Hematopoietic multipotent progenitor cell treated with erythropoietin and hydrocortisone succinate and interleukin-3 and kit ligand, for 17 days (in vitro differentiated cells): ENCODE results near the gene DUSP28.

Experiments
- DNase-seq: peaks from one replicate; pipeline ENCODE4 v3.0.0-alpha.2; 2015; ENCODE audit warnings: low spot score

DUSP28 gene

DNA sequence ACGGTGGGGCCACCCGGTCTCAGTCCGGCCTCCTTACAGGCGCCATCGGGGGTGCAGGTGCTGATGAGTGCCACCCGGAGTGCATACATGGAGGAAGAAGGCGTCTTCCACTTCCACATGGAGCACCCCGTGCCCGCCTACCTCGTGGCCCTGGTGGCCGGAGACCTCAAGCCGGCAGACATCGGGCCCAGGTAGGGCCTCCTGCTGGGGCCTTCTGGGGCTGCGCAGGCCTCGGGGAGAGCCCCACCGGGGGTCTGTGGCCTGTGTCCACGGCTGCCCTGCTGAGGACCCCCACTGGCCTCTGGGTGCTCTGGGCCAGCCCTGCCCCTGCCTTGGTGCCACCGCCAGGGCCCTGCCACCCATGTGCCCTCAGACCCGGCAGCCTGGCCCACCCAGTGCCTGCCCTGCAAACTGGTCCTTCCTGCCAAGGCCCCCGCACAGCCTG lies 12.9 kb downstream of the DUSP28 start:
- DNase-seq, result no peak

DNA sequence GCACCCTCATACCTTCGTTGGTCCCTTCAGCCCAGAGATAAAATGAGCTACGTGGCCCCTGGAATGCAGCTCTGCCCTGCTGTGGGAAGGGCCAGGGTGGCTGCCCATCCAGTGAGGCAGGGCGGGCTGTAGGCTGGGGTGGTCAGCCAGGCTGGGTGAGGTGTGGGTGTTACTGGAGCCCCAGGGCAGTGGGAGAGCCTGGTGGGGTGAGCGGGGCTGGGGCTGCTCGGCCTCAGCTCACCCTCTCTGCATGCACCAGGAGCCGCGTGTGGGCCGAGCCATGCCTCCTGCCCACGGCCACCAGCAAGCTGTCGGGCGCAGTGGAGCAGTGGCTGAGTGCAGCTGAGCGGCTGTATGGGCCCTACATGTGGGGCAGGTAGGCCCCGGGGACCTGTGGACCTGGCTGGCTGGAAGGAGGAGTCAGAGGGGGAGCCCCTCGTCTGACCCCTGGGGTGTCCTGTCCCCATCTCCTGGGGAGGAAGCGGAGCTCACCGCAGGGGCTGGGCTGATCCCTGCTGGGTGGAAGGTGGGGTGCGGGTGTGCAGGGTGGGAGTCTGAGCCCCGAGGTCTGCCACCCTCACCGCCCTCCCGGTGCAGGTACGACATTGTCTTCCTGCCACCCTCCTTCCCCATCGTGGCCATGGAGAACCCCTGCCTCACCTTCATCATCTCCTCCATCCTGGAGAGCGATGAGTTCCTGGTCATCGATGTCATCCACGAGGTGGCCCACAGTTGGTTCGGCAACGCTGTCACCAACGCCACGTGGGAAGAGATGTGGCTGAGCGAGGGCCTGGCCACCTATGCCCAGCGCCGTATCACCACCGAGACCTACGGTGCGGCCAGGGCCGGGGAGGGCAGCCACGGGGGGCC lies 13.6 kb downstream of the DUSP28 start:
- DNase-seq, result no peak

DNA sequence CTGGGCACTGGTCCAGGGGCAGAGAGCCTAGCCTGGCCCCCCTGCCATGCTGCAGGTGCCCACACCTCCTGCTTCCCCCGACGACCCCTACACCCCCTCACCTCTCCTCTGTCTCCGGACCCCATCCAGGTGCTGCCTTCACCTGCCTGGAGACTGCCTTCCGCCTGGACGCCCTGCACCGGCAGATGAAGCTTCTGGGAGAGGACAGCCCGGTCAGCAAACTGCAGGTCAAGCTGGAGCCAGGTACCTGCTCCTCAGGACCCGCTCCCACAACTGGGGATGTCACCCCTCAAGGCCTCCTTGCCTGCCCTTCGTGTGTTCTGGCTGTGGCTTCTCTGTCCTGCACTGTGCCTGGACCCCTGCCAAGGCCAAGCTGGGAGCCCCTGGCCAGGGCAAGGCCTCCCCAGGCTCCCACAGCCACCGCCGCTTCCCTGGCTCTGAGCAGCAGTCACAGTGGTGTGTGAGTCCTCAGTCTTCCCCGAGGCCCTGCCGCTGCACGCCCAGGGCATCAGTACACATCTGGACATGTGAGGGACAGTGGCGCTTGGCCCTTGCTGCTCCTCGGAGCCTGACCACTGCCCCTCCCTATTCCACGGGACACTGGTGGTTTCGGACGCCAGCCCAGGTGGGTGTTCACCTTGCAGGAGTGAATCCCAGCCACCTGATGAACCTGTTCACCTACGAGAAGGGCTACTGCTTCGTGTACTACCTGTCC lies 14.4 kb downstream of the DUSP28 start:
- no peak for DNase-seq

DNA sequence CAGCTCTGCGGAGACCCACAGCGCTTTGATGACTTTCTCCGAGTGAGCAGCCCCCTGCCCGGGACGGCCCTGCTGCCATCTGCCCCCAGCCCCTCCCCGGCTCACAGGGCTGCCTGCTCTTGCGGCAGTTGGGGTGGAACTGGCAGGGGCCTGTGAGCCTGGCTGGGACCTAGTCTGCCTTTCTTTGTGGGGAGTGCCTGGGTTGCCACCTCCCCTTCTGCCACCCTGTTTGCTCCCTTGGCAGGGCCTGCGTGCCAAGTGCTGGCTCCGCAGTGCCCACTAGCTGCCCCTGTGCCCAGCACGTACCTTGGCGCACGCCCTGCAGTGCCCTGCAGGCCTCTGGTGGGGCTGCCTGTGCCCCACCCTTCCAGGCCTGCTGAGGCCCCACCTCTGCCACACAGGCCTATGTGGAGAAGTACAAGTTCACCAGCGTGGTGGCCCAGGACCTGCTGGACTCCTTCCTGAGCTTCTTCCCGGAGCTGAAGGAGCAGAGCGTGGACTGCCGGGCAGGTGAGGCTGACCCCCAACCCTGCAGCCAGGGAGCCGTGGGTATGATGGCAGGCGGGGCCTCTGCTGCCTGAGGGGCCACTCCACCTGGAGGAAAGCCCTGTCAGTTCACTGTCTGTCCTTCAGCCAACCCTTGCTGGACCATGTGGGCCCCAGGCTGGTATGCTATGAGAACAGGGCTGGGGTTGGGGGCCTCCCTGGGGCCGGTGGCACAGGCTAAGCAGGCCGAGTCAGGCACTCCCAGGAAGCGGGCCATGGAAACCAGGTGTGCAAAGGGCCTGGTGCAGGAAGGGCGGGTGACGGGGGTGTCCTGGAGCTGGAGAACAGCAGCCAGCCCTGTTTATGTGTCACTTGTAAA lies 15.2 kb downstream of the DUSP28 start:
- DNase-seq, result no peak

DNA sequence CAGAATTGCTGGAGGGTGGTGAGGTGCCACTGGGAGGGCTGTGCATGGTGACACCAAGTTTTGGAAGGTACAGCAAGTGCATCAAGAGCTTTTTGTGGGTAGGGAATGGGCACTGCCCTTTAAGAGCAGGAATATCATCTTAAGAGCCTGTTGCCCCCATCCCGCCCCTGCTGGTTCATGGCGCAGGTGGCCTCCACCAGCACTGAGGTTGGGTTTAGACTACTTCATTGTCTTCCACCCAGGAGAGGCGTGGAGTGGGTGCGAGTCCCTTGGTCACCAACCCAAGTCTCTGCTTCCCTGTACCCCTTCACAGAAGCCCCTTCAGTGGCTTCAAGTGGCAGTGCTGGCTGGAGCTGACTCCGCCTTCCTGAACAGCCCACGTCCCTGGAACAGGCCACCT lies 15.9 kb downstream of the DUSP28 start:
- DNase-seq, result no peak

DNA sequence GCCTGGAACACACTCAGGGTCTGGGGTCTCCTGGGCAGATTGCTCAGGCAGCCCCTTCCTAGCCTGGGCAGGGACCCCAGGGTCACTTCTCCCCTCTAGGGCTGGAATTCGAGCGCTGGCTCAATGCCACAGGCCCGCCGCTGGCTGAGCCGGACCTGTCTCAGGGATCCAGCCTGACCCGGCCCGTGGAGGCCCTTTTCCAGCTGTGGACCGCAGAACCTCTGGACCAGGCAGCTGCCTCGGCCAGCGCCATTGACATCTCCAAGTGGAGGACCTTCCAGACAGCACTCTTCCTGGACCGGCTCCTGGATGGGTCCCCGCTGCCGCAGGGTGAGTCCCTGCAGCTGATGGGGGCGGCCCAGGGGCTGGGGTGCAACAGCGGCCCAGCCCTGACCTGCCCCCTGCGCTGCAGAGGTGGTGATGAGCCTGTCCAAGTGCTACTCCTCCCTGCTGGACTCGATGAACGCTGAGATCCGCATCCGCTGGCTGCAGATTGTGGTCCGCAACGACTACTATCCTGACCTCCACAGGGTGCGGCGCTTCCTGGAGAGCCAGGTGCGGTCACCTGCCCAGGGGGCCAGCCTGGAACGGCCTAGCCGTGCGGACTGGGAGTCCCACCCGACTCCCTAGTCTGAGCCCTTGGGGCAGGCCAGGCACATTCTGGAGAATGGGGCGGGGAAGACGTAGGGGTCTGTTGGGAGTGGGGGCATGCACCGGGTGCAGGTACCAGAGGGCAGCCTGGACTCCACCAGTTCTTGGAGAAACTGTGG lies 16.5 kb downstream of the DUSP28 start:
- DNase-seq, result no peak

DNA sequence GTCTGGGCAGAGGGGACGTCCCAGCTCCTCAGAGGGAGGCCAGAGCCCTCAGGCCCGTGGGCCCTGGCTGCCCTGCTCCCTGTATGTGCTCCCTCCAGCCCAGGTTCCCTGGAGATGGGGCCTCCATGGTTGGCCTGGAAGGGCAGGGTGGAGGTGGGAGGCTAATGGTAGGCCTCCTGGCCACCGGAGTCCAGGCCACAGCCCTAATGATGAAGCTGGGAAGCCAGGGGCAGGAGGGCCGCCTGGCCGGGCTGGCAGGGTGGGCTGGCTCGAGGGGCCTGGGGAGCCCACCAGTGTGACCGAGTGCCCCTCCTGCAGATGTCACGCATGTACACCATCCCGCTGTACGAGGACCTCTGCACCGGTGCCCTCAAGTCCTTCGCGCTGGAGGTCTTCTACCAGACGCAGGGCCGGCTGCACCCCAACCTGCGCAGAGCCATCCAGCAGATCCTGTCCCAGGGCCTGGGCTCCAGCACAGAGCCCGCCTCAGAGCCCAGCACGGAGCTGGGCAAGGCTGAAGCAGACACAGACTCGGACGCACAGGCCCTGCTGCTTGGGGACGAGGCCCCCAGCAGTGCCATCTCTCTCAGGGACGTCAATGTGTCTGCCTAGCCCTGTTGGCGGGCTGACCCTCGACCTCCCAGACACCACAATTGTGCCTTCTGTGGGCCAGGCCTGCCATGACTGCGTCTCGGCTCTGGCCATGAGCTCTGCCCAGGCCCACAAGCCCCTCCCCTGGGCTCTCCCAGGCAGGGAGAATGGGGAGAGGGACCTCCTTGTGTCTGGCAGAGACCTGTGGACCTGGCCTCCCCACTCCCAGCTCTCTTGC lies 17.3 kb downstream of the DUSP28 start:
- DNase-seq, result no peak

DNA sequence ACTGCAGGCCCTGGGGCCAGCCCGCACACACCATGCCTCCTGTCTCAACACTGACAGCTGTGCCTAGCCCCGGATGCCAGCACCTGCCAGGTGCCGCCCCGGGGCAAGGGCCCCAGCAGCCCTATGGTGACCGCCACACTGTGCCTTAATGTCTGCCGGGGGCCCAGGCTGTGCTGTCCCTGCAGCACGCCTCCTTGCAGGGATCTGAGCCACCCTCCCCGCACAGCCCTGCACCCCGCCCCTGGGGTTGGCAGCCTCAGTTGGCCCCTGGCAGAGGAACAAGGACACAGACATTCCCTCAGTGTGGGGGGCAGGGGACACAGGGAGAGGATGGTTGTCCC lies 17.9 kb downstream of the DUSP28 start:
- no peak for DNase-seq

DNA sequence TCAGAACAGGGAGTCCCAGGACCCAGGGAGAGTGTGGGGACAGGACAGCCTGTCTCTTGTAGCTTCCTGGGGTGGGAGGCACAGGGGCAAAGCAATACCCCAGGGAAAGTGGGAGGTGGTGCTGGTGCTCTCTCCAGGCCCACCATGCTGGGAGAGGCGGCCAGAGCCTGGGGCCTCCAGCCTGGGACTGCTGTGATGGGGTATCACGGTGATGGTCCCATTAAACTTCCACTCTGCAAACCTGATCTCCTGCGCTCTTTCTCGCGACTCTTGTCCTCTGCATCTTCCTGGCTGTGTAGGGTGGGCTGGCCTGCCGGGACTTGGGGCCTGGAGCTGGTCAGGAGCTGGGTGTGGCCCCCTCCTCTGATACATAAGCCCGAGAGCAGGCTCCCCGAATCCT lies 18.3 kb downstream of the DUSP28 start:
- no peak for DNase-seq

DNA sequence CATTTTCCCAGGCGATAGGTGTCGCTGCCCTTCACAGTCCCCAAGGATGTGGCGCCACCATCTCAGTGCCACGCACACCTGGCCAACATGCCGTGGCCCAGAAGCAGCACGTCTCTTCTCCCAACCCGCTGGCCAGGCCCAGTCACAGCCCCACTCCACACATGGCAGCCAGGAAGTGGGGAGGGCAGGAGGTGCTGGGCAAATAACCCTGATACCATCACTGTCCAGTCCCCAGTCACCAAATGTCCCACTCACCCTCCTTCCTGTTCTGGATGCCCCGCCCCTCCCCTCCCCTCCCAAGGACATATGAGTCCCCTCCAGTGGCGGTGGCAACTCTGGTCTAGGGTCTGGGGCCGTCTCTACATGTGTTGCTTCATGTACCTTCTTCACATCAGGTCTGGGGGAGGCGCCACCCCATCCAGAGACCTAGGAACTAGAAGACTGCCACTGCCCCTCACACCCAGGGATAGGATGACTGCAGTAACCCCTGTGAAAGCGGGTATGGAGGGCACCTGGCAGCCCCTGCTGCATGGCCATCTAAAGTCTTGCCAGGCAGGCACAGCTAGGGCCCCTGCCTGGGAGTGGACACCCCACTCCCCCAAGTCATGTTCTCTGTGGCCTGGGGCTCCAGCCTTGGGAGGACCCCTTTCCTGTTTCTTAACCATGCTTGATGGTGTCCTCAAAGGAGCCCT lies 19.1 kb downstream of the DUSP28 start:
- DNase-seq, result no peak

DNA sequence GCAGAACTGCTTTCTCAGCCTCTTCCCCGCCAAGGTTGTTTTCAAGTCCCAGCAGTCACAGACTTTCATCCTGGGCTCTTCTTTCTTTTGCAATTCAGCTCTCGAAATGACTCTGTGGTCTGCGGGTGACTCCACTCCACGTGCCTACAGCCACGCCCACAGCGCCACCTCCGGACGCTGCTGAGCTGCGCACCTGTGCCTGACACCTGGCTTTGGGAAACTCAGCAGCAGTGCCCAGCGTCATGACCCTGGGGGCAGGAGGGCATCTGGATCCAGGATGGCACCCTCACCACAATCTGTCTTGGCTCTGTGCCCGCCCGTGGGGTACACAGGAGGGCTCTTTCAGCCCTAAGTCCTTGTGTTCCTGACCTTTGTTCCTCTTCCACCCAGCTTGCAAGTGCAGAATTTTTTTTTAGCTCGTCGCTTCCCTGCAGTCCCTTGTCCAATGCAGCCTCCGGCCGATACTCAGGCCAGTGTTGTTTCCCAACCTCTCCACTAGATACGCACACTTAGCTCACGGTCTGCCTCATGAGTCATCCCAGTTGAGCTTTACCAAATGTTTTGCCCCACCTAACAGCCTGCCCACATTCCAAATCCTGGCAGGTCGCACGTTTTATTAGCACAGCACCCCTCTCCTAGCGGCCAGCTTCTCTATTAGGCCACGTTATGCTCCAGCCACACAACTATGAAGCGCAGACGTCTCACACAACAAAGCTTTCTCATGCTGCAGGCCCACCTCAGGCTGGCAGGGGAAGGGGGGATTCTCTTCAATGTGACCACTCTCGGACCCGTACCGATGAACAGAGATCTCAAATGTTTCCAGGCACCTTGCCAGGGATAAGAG lies 19.8 kb downstream of the DUSP28 start:
- no peak for DNase-seq

DNA sequence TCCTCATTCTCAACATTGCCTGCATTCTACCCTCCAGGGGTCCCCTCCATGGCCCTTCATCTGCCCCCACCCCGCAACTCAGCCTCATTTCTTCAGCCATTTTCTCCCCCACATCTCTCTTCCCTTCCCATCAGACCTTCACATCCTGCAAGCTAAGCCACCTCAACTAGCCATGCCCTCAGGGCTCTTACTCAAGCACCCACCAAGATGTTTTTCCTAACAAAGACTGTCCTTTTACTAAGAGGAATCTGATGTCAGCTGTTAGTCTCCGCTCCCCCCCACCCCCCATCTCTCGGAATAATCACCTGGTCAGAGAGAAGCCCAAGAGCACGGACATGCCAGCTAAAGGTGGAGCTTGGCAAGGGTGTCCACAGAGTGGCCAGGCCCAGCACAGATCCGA lies 21.7 kb downstream of the DUSP28 start:
- DNase-seq, result no peak

DNA sequence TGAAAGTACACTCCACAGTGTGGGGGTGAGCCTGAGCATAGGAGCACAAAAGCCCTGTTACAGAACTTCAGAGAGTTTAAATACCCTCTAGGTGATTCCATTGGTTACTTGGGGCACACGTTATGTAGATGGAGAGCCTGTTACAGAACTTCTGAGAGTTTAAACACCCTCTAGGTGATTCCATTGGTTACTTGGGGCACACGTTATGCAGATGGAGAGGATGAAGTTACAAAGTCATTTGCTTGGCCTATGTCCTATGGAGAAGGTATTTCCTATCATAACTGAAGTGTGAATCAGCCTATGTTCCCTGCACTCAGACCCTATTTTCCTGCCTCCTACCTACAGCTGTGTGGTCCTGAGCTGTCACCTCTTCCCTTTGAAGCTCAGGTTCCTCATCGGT lies 22.6 kb downstream of the DUSP28 start:
- no peak for DNase-seq

DNA sequence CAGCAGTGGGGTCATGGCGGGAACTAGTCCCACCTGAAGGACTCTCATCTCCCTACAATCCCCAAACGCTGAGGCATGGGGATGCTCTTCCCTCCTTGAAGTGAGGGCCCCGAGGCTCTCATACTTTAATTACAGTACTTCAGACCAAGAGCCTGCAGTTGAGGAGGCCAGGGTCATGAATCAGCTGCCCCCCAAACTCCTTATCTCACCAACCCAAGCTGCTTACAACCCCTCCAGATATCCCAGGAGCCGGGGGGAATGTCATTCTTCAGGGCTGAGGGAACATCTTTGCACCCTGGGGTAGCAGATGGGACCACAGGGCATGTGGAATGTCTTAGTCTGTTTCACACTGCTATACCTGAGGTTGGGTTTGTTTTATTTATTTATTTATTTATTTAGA lies 23.6 kb downstream of the DUSP28 start:
- no peak for DNase-seq

DNA sequence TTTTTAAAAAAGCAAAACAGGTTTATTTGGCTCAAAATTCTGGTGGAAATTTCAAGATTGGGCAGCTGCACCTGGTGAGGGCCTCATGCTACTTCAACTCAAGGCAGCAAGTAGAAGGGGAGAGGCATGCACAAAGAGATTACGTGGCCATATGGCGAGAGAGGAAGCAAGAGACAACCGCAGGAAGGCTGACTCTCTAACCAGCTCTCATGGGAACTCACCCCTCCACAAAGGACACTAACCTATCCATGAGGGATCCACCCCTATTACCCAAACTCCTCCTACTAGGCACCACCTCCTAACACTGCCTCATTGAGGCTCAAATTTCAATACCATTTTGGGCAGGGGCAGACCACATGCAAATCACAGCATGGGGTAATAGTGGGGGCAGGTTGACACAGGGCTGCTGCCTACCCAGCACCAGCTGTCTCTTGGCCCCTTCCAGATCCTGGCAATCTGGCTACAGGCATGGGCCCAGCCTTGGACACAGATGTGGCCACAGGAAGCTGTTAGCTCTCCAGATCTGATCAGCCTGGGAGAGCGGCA lies 24.4 kb downstream of the DUSP28 start:
- DNase-seq, result no peak

DNA sequence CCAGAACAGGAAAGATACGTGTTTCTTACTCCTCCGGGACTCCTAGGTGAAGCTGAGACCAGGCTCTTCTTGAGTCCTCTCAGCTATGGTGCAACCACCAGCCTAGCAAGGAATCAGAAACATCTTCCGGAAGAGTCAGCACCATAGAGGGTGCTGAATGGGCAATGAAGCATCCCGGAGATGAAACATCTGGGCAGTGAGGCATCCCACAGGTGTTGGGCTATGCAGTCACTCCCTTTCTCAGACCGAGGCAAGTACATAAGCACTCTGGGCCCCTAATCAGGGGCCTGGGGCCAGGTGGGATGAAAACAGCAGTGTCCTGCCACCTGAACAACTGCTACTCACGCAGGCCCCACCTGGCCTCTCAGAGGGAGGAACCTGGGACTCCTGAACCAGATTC lies 24.9 kb downstream of the DUSP28 start:
- DNase-seq, result no peak

DNA sequence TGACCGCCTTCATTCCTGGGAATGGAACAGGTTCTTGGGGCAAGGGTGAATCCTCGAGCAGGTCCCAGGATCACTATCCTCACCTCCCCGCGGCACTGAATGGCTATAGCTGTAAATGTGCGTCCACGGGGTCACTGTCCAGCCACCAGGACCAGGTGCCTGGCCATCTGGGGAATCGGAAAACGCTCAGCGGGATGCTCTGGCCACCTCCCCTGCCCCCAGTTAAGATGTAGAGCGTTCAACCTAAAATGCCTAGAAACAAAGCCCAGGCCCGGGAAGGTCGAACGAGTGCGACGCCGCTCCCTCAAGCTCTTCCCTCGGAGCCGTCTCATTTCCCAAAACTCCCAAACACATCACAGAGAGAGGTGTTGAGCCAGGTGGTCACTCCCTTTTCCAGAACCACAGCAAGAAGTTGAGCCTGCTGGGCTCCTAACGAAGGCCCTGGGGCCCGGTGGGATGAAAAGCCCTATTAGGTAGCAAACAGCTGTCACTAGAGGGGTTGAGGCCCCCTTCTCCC lies 25.6 kb downstream of the DUSP28 start:
- no peak for DNase-seq

DNA sequence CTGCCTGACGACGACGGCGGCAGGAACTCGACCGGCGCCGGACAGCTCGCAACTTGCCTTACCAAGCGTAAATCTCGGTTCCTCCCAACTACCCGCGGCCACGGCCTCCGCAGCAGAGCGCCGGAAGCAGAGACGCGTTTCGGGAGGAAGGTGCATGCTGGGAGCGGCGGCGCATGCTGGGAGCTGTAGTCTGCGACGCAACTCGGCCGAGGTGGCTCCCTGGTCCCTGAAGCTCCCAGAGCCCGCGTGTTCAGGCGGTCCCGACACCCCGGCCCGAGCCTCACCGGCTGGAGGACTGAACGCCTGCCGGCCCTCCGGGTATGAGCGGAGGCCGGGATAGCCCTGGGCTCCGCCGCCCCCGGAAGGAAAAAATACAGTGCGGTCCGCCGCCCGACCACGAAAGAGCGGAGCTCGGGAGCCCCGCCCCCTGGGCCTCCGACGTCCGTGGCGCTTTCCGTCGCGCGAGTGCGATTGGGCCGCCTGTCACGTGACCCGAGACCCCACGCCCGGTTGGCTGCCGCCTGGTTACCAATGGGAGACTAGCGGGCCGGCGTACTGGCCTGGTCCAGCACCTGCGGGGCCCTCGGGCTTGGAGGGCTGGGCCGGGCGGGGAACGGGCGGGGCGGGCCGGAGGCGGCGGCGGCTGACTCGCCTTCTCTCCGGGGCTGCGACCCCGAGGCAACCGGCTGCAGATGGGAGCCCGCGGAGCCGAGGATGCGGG lies 26.2 kb downstream of the DUSP28 start, which contains the start of gene CAPN10:
Gene CAPN10 (plus strand): TSS at position 537 of the 721 bp plus-strand sequence. CDS start 178 bp downstream, at position 715.
- peak; percentile 98 for DNase-seq
